ENCODE results near the gene BABAM2. TPM values are rescaled to one million over a fixed set of nuclear protein-coding genes. Genes with fewer than 3 reads are reported as not detected.

BABAM2 gene
- total and polyA plus RNA-seq, 7 donors: 34.2 to 74.5 (median 52.3) TPM

DNA sequence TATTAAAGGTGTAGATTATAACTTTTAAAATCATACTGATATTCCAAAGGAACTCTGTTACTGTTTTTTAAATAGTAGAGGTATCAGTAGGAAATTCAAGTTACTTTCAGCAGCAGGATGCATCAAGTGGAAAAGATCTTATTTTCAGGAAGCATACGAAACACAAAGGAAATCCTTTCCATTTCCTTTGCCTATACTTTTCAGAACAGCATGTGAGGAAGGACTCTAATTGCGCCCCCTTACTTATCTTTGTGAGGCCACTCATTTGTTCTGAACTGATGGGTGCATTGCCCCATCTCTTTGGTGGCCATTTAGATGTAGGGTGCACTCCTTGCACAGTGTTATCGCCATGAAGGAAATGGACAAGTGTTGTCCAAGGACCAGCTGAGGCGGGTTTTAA lies 145.3 kb downstream of the BABAM2 start:
- Histone ChIP-seq H3K27ac (no peak overlapping the region), H3K9me3 (no peaks in the 10 kb centered on the region), H3K4me1 (peaks cover 12% of the 10 kb centered on the region), H3K36me3 (ENCODE audit: insufficient read depth in 1 of 2, low read depth in 1 of 2) (no peaks in the 10 kb centered on the region), H3K27me3 (ENCODE audit: insufficient read depth in 3 of 3, low read length in 2 of 3) (no peaks in the 10 kb centered on the region), H3K4me3 (no peak overlapping the region)
- intact Hi-C loops (cut with DNase I): no loop called here
- no peak for DNase-seq
- 79 to 83% (median 82%) methylated on average over 4 of the region's 4 CpGs for WGBS, 3 donors
- ATAC-seq: peak in 1 of 4 donors; percentile 32
- TF ChIP-seq, protein P1, sequence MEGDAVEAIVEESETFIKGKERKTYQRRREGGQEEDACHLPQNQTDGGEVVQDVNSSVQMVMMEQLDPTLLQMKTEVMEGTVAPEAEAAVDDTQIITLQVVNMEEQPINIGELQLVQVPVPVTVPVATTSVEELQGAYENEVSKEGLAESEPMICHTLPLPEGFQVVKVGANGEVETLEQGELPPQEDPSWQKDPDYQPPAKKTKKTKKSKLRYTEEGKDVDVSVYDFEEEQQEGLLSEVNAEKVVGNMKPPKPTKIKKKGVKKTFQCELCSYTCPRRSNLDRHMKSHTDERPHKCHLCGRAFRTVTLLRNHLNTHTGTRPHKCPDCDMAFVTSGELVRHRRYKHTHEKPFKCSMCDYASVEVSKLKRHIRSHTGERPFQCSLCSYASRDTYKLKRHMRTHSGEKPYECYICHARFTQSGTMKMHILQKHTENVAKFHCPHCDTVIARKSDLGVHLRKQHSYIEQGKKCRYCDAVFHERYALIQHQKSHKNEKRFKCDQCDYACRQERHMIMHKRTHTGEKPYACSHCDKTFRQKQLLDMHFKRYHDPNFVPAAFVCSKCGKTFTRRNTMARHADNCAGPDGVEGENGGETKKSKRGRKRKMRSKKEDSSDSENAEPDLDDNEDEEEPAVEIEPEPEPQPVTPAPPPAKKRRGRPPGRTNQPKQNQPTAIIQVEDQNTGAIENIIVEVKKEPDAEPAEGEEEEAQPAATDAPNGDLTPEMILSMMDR (IDR thresholded peaks at IDR 0.05): no peak

DNA sequence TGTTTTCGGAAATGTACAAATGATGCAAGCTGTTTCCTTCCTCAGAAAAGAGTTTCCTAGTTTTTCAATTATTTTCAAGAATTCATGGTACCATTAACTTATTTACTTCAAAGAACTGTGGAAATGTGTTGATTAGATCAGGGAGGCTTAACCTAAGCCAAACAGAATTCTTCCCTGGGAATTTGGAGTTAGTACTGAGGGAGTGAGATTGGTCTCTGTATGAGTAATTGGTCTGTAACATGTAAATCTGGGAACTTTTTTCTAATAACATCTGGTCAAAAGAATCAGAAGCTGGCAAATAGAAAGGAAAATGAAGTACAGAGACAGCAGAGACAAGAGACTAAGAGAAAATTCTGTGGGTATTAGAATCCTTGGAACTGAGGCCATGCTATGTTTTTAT lies 145.8 kb downstream of the BABAM2 start:
- H3K27ac ChIP-seq: no peak overlapping the region
- no peak for DNase-seq

DNA sequence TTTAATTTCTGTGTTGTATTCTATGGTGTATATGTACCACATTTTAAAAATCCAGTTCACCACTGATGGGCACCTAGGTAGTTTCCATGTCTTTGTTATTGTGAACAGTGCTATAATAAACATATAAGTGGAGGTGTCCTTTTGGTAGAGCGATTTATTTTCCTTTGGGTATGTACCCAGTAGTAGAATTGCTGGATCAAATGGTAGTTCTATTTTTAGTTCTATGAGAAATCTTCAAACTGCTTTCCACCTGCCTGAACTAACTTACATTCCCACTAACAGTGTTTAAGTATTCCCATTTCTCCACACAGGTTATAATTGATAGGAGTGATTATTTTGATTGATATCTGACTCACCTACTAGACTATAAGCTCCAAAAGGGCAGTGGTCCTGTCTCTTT lies 148.2 kb downstream of the BABAM2 start:
- intact Hi-C loops (cut with DNase I): no loop called here
- no peak for DNase-seq
- Histone ChIP-seq H3K9me3 (no peaks in the 10 kb centered on the region), H3K4me1 (peaks cover 12% of the 10 kb centered on the region), H3K27ac (peak overlapping the region; percentile 33), H3K36me3 (ENCODE audit: insufficient read depth in 1 of 2, low read depth in 1 of 2) (no peaks in the 10 kb centered on the region), H3K4me3 (no peak overlapping the region), H3K27me3 (ENCODE audit: insufficient read depth in 3 of 3, low read length in 2 of 3) (no peaks in the 10 kb centered on the region)
- WGBS, 3 donors: 24 to 52% (median 32%) methylated on average over 1 of the region's 1 CpG
- peak; percentile 60 to 81 (median 67) for ATAC-seq
- TF ChIP-seq, protein P1 (IDR thresholded peaks at IDR 0.05): no peak

More for the DNA sequence above, 145.8 kb downstream of the BABAM2 start:
- no peak for ATAC-seq
- no peaks in the 10 kb centered on the region for H3K36me3 ChIP-seq (ENCODE audit: insufficient read depth in 1 of 2, low read depth in 1 of 2)
- intact Hi-C loops (cut with DNase I): no loop called here
- no peak overlapping the region for H3K4me3 ChIP-seq
- H3K4me1 ChIP-seq: peaks cover 12% of the 10 kb centered on the region
- TF ChIP-seq, protein P1 (IDR thresholded peaks at IDR 0.05): no peak
- no peaks in the 10 kb centered on the region for H3K9me3 ChIP-seq
- H3K27me3 ChIP-seq (ENCODE audit: insufficient read depth in 3 of 3, low read length in 2 of 3): no peaks in the 10 kb centered on the region
- 77 to 85% (median 78%) methylated on average over 1 of the region's 1 CpG for WGBS, 3 donors

- no peaks in the 10 kb centered on the region for H3K9me3 ChIP-seq
- DNase-seq: peak in 1 of 2 donors; percentile 34
- intact Hi-C loops (cut with DNase I): no loop called here
- no peaks in the 10 kb centered on the region for H3K4me1 ChIP-seq
- H3K36me3 ChIP-seq (ENCODE audit: insufficient read depth in 1 of 2, low read depth in 1 of 2): no peaks in the 10 kb centered on the region
- H3K27ac ChIP-seq: no peak overlapping the region
- TF ChIP-seq, protein P1 (IDR thresholded peaks at IDR 0.05): no peak
- no peaks in the 10 kb centered on the region for H3K27me3 ChIP-seq (ENCODE audit: insufficient read depth in 3 of 3, low read length in 2 of 3)
- no peak for ATAC-seq
- 95 to 97% (median 96%) methylated on average over 8 of the region's 8 CpGs for WGBS, 3 donors
- H3K4me3 ChIP-seq: no peak overlapping the region
These were observed 155.3 kb downstream of the BABAM2 start for GRCh38 chr2:28045676-28046351.

GRCh38 chr2:28046921-28047320 lies 156.4 kb downstream of the BABAM2 start:
- TF ChIP-seq, protein P1 (IDR thresholded peaks at IDR 0.05): no peak
- intact Hi-C loops (cut with DNase I): no loop called here
- ATAC-seq: no peak
- WGBS, 3 donors: 94 to 95% (median 94%) methylated on average over 2 of the region's 2 CpGs
- Histone ChIP-seq H3K4me1 (no peaks in the 10 kb centered on the region), H3K27me3 (ENCODE audit: insufficient read depth in 3 of 3, low read length in 2 of 3) (no peaks in the 10 kb centered on the region), H3K9me3 (no peaks in the 10 kb centered on the region), H3K4me3 (no peak overlapping the region), H3K27ac (no peak overlapping the region), H3K36me3 (ENCODE audit: insufficient read depth in 1 of 2, low read depth in 1 of 2) (no peaks in the 10 kb centered on the region)
- DNase-seq: no peak
